CD4-positive, CD25-positive, alpha-beta regulatory T cell (primary cell): Measurements from ENCODE around the gene METTL1. TPM values are rescaled to one million over a fixed set of nuclear protein-coding genes. Genes with fewer than 3 reads are reported as not detected.
"Not testable (repeated sequence)": the region's sequence is repeated elsewhere in the genome, so short reads cannot be mapped to it uniquely, and the experiment has no call there.

Experiments
- ATAC-seq, 2 donors: fragments of 150-1000 bp; cut with Tn5 transposase; one replicate each; pipeline ENCODE4 v1.10.0; 2021; ENCODE audit warnings: low read depth in 2 of 2, moderate number of reproducible peaks in 2 of 2, moderate library complexity in 1 of 2
- DNase-seq, 3 donors: peaks; one replicate each; pipeline versions ENCODE4 v3.0.0 to v3.0.0-alpha.2; 2012 to 2022; ENCODE audit warnings: mixed read lengths in 1 of 3
- H3K27ac ChIP-seq: one replicate; pipeline ENCODE4 v1.7.0; 2013; ENCODE audit warnings: mild to moderate bottlenecking, low read length; ENCODE audit not compliant: insufficient read depth, poor library complexity, severe bottlenecking
- H3K27me3 ChIP-seq: one replicate; pipeline ENCODE4 v1.7.0; 2013; ENCODE audit warnings: low read length; ENCODE audit not compliant: control insufficient read depth, insufficient read depth
- H3K36me3 ChIP-seq: one replicate; pipeline ENCODE4 v1.7.0; 2013; ENCODE audit warnings: mild to moderate bottlenecking, low read length, moderate library complexity; ENCODE audit not compliant: control insufficient read depth, insufficient read depth
- H3K4me1 ChIP-seq: 2 replicates; pipeline ENCODE4 v1.7.0; 2013; ENCODE audit warnings: mild to moderate bottlenecking, low read length; ENCODE audit not compliant: insufficient read depth, control insufficient read depth, poor library complexity, severe bottlenecking
- H3K4me3 ChIP-seq: one replicate; pipeline ENCODE4 v1.7.0; 2013; ENCODE audit warnings: low read depth, mild to moderate bottlenecking, low read length, moderate library complexity
- H3K9me3 ChIP-seq, 2 experiments: 1 replicate in 1 of 2; 2 replicates in 1 of 2; pipeline ENCODE4 v1.7.0; 2013; ENCODE audit warnings: low read length in 2 of 2, mild to moderate bottlenecking in 1 of 2, moderate library complexity in 1 of 2; ENCODE audit not compliant: control insufficient read depth in 2 of 2
- H3K27ac Mint-ChIP-seq, 3 donors: one replicate each; pipeline ENCODE4 v1.8.0; 2020 to 2022; ENCODE audit warnings: mild to moderate bottlenecking in 3 of 3, mixed read lengths in 3 of 3, moderate library complexity in 2 of 3
- H3K27me3 Mint-ChIP-seq: one replicate; pipeline ENCODE4 v1.8.0; 2022; ENCODE audit warnings: mild to moderate bottlenecking, mixed read lengths
- H3K36me3 Mint-ChIP-seq: one replicate; pipeline ENCODE4 v1.8.0; 2020; ENCODE audit warnings: mixed read lengths
- H3K4me1 Mint-ChIP-seq, 4 donors: one replicate each; pipeline ENCODE4 v1.8.0; 2020 to 2022; ENCODE audit warnings: mixed read lengths in 4 of 4, mild to moderate bottlenecking in 1 of 4
- H3K4me3 Mint-ChIP-seq, 4 donors: one replicate each; pipeline ENCODE4 v1.8.0; 2020 to 2022; ENCODE audit warnings: mild to moderate bottlenecking in 4 of 4, mixed read lengths in 4 of 4, moderate library complexity in 3 of 4
- H3K9me3 Mint-ChIP-seq, 7 donors: one replicate each; pipeline ENCODE4 v1.8.0; 2020 to 2022; ENCODE audit warnings: mixed read lengths in 7 of 7, mild to moderate bottlenecking in 3 of 7, moderate library complexity in 2 of 7
- polyA plus RNA-seq, 4 donors: library from polyadenylated mRNA; unstranded; fragments of 300-500 nt; fragmentation: Illumina TruSeq; gene quantifications; one replicate each; pipeline ENCODE4 v1.2.3, GENCODE V29; 2021
- total RNA-seq: library from RNA; stranded (reverse); gene quantifications from one replicate; pipeline ENCODE4 v1.2.3, GENCODE V29; 2022

Gene METTL1
- total and polyA plus RNA-seq, 5 donors from 2014 or later = 3.5 to 10.8 (median 7.1) TPM

GRCh38 chr12:57722716-57723629, 48.9 kb downstream of the METTL1 start:
- Mint-ChIP-seq H3K27ac (peak overlapping the region; percentile 43 to 69 (median 65)), H3K9me3 (no peaks in the 10 kb centered on the region), H3K27me3 (peaks cover 5% of the 10 kb centered on the region), H3K36me3 (peaks cover 17% of the 10 kb centered on the region), H3K4me1 (peaks cover 0 to 22% (median 6%) of the 10 kb centered on the region in 4 donors), H3K4me3 (no peak overlapping the region)
- Histone ChIP-seq H3K36me3 (peaks cover 45% of the 10 kb centered on the region), H3K4me1 (peaks cover 4% of the 10 kb centered on the region), H3K27ac (peak overlapping the region; percentile 33), H3K27me3 (no peaks in the 10 kb centered on the region), H3K9me3 (no peaks in the 10 kb centered on the region), H3K4me3 (no peak overlapping the region)
- DNase-seq (no peak), ATAC-seq (no peak)

GRCh38 chr12:57721846-57722608, 49.9 kb downstream of the METTL1 start:
- H3K9me3 Mint-ChIP-seq, H3K4me3 Mint-ChIP-seq, H3K4me3 ChIP-seq, DNase-seq, ATAC-seq, H3K9me3 ChIP-seq, H3K4me1 ChIP-seq, H3K27ac ChIP-seq, H3K27me3 Mint-ChIP-seq, H3K27me3 ChIP-seq: not testable (repeated sequence)
- Mint-ChIP-seq H3K4me1 (peaks cover 0 to 22% (median 6%) of the 10 kb centered on the region in 4 donors), H3K27ac (peak overlapping the region; percentile 65 to 67 (median 67)), H3K36me3 (peaks cover 15% of the 10 kb centered on the region)
- peaks cover 43% of the 10 kb centered on the region for H3K36me3 ChIP-seq

- DNase-seq = no peak
- no peaks in the 10 kb centered on the region for H3K9me3 ChIP-seq
- no peak overlapping the region for H3K4me3 Mint-ChIP-seq
- no peaks in the 10 kb centered on the region for H3K27me3 ChIP-seq
- H3K36me3 Mint-ChIP-seq = peaks cover 15% of the 10 kb centered on the region
- H3K27me3 Mint-ChIP-seq = peaks cover 5% of the 10 kb centered on the region
- H3K27ac Mint-ChIP-seq = no peak overlapping the region
- peaks cover 48% of the 10 kb centered on the region for H3K36me3 ChIP-seq
- H3K9me3 Mint-ChIP-seq = no peaks in the 10 kb centered on the region
- H3K4me1 Mint-ChIP-seq = peaks cover 0 to 22% (median 6%) of the 10 kb centered on the region in 4 donors
- H3K4me3 ChIP-seq = no peak overlapping the region
- H3K27ac ChIP-seq = no peak overlapping the region
- H3K4me1 ChIP-seq = peaks cover 4% of the 10 kb centered on the region
- no peak for ATAC-seq
Observed at GRCh38 chr12:57720606-57721595, 51.0 kb downstream of the METTL1 start.

- Mint-ChIP-seq H3K36me3 (peaks cover 15% of the 10 kb centered on the region), H3K27ac (no peak overlapping the region), H3K9me3 (no peaks in the 10 kb centered on the region), H3K4me3 (no peak overlapping the region), H3K27me3 (peaks cover 5% of the 10 kb centered on the region), H3K4me1 (peaks cover 0 to 20% (median 5%) of the 10 kb centered on the region in 4 donors)
- Histone ChIP-seq H3K4me1 (no peaks in the 10 kb centered on the region), H3K9me3 (no peaks in the 10 kb centered on the region), H3K36me3 (peaks cover 54% of the 10 kb centered on the region), H3K27ac (no peak overlapping the region), H3K27me3 (no peaks in the 10 kb centered on the region), H3K4me3 (no peak overlapping the region)
- ATAC-seq = no peak
- no peak for DNase-seq
Observed at GRCh38 chr12:57719777-57720605, 51.9 kb downstream of the METTL1 start.

- peaks cover 57% of the 10 kb centered on the region for H3K36me3 ChIP-seq
- peaks cover 15% of the 10 kb centered on the region for H3K36me3 Mint-ChIP-seq
- H3K4me3 ChIP-seq = no peak overlapping the region
Observed at GRCh38 chr12:57718641-57719528, 53.0 kb downstream of the METTL1 start.

More at GRCh38 chr12:57718641-57719528, 53.0 kb downstream of the METTL1 start:
- H3K27ac Mint-ChIP-seq = peak overlapping the region in 1 of 3 donors; percentile 20
- Histone ChIP-seq H3K27ac (no peak overlapping the region), H3K27me3 (no peaks in the 10 kb centered on the region), H3K9me3 (no peaks in the 10 kb centered on the region), H3K4me1 (no peaks in the 10 kb centered on the region)
- ATAC-seq (no peak), DNase-seq (no peak)
- H3K4me3 Mint-ChIP-seq = no peak overlapping the region
- no peaks in the 10 kb centered on the region for H3K9me3 Mint-ChIP-seq
- H3K4me1 Mint-ChIP-seq = peaks cover 0 to 13% (median 0%) of the 10 kb centered on the region in 4 donors
- H3K27me3 Mint-ChIP-seq = peaks cover 5% of the 10 kb centered on the region
